NCI-H1436 (cell line): ENCODE measurements around the gene MTAP.
A peak's percentile ranks its signal among the peaks of the same experiment; 100 is the strongest.
"Not testable (repeated sequence)": the region's sequence is repeated elsewhere in the genome, so short reads cannot be mapped to it uniquely, and the experiment has no call there.

Experiments
- DNase-seq: peaks from one replicate; lab custom pipeline; 2025; lab: John Stamatoyannopoulos, UW

Gene MTAP

DNA sequence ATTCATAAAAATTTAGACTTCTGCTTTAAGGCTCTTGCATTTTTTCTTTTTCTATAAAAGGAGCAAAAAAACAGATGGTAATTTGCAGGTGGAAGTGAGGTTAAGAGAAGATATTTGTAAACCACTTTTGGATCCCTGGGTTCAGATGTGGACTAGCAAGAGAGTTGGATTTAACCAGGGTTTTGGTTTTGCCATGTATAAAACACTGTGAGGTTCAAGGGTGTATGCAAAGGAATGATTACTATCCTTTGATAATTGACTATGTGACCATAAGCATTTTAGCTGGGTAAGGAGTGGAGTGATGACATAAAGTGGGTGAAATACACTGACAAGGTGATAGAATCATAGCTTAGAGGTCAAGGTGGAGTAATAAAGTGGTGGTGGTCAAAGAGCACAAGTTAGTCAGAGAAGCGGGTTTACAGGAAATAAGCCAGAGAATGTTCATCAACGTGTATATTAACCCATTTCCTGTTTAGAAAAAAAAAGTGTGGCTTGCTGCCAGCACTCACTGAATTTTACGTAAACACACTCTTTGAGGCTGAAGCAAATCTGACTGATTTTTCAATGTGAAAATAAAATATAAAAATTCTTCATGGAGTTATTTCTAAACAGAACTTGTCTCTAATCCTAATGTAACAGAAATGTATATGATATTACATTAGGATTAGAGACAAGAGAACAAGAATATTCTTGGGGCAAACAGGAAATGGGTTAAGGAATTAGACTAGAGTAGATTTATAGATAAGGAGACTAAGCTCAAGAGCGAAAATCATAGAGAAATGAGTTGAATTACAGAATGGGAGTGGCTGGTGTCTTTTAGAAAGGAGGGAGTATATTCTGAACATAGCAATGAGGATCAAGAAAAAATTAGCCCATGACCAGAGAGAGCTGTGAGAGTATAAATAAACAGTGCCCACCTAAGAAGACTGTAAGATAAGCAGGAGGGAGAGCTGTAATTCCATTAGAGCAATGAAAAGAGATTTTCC is 117.2 kb downstream of the MTAP start:
- DNase-seq = no peak

- no peak for DNase-seq
These were observed 121.3 kb downstream of the MTAP start for GRCh38 chr9:21923694-21924093.

GRCh38 chr9:21927752-21928151 is 125.3 kb downstream of the MTAP start:
- DNase-seq = no peak

DNA sequence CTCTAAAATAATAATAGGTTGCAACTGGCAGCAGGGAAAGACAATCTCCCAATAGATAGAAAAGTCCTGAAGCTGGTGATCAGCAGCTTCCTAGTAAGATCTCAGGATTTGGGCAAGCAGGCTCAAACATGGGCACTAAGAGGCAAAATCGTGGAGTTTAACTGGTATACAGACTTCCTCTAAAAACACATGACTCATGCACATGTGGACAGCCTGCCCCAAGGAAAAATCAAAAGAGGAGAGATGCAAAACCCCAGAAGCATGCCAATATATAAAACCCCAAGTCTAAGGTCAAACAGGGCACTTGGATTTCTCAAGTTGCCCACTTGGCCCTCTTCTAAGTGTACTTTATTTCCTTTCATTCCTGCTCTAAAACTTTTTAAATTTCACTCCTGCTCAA is 129.0 kb downstream of the MTAP start:
- no peak for DNase-seq

DNA sequence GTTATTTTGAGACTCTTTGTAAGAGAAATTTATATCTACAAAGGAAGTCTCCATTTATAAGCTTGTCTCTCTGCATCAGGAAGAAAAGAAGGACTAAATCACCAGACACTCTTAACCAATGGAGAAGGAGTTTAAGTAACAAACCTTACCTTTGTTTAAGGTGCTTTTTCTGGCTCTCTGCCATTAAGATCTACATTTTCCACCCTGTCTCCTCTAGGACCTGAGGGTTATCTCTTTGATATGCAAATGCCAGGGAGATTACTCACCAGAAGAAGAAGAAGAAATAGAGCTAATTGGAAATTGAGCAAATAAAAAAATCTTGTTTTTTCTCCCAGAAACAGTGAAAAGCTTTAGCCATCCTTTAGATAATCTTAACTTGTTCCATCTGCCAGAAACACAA is 130.8 kb downstream of the MTAP start:
- DNase-seq = peak; percentile 11

- no peak for DNase-seq
These were observed 131.4 kb downstream of the MTAP start for GRCh38 chr9:21933865-21934264.

- no peak for DNase-seq
These were observed 133.2 kb downstream of the MTAP start for GRCh38 chr9:21935631-21936030.

GRCh38 chr9:21936161-21936560 is 133.7 kb downstream of the MTAP start:
- no peak for DNase-seq

DNA sequence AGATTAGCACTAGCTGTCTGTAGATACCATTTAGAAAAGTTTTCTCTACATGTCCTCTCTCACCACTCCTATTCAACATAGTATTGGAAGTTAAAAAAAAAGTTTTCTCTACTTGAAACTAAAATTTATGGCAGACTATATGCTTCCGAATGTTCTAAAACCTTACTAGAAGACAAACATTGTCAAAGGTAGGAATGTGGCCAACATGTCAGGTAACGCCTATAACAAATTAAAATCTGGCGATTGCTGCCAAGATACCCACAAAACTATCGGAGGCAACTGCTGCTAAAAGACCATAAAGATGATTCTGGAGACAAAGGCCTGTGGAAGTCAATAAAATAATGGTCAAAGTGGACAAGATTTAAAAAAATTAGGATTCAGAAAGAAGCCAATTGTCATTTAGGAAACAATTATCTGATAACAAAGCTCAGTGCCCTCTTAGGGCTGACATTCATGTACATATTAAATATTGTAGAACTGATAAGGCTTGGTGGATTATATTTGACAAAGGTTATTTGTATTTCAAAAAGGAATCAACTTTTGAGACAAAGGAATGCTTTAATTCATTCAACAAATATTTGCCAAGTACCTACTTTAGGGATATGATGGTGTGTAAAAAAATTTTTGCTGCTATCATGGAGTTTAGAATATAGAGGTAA is 139.0 kb downstream of the MTAP start:
- no peak for DNase-seq

DNA sequence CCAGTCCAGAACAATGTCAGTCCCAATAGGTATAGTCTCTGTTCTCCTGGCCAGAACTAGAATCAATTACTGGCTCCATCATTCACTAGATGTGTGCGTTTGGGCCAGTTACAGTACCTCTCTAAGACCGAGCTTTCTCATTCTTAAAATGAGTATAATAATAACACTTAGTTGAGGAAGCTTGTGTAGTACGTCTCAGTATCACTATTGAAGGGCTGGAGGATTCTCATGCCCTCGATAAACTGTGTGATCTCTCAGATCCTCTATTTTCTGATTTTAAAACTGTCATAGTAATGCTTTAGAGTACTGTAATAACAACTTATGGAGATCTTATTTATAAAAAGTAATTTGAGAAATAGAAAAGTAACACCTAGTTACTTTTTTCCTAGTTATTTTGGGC is 141.0 kb downstream of the MTAP start:
- DNase-seq = no peak

DNA sequence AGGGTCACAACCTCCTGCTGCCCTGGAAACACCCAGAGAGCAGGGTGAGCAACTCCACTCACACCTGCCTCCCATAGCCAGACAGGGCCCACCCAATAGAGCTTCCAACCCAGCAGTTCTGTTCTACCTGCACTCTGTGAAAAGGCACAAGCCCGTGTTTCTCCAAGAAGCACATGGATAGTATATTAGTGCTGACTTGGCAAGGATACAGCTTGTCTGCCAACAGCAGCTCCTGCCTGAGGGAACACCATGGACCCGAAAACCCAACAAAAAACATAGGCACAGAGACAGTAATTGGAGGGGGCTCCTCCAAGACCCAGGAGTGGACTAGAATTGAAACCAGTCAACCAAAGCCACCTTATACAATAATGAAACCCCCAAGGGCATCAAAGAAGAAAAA is 143.2 kb downstream of the MTAP start:
- no peak for DNase-seq

GRCh38 chr9:21958833-21959232 is 156.4 kb downstream of the MTAP start:
- no peak for DNase-seq

- DNase-seq = not testable (repeated sequence)
These were observed 156.8 kb downstream of the MTAP start for GRCh38 chr9:21959268-21959667.

DNA sequence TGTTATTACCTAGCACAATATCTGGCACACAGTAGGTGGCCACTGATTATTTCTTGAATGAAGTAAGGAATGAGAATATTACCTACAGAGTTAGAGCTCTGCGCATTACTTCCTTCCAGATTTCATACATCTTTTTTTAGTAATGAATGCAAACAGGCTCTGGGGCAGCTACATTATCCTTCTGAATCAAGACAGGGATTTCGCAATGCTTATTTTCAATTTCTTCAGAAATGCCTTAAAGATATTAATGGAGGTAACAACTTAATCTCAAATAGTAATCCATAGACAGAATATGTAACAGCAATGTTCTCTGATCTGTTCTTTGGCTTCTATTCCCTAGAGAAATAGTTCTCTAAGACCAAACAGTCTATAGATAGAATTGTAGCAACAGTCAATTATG is 159.1 kb downstream of the MTAP start:
- no peak for DNase-seq

- no peak for DNase-seq
These were observed 162.5 kb downstream of the MTAP start for GRCh38 chr9:21964925-21965385.

DNA sequence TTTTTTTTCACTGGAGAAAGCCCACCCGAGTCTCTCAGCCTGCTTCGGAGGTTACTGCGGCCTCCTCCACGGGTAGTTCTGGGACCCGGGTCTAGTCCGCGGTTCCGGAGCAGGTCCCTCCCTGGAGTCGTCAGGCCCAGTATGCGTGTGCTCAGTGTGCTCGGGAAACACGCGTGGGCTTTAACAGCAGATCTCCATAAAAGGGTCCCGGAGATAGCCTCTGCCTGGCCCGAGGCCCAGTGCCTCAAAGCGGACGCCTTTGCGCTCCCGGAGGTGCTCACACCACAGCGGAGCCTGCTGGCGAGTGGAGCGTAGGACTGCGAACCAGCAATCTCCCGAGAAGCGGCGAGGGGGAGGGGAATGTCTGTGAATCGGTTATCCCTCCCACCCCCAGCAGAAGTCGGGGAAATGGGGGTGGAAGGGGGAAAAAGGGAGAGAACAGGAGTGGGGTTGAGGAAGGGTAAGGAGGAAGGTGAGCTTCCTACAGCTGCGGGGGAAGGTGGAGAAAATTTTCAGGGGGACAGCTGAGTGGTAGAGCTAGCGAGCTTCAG is 163.0 kb downstream of the MTAP start:
- no peak for DNase-seq

GRCh38 chr9:21966140-21966851 is 163.9 kb downstream of the MTAP start:
- no peak for DNase-seq

DNA sequence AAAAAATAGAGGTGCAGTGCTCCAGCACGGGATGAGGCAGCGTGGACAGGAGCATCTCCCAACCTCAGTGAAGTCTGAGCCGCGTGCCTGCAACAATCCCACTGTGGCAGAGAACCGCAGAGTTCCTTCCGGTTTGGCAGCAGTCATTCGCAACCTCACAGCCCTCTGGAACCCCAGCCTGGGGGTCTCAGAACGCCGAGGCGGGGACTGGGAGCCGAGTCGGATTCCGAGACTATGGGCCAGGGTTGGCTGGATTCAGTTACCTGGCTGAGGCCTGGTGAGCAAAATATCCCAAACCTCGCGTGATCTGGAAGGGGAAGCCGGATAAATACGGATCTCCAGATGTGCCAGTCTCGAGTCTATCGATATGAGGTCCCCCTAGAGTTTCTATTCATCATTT is 164.7 kb downstream of the MTAP start:
- no peak for DNase-seq

GRCh38 chr9:21967702-21968101 is 165.3 kb downstream of the MTAP start:
- no peak for DNase-seq

DNA sequence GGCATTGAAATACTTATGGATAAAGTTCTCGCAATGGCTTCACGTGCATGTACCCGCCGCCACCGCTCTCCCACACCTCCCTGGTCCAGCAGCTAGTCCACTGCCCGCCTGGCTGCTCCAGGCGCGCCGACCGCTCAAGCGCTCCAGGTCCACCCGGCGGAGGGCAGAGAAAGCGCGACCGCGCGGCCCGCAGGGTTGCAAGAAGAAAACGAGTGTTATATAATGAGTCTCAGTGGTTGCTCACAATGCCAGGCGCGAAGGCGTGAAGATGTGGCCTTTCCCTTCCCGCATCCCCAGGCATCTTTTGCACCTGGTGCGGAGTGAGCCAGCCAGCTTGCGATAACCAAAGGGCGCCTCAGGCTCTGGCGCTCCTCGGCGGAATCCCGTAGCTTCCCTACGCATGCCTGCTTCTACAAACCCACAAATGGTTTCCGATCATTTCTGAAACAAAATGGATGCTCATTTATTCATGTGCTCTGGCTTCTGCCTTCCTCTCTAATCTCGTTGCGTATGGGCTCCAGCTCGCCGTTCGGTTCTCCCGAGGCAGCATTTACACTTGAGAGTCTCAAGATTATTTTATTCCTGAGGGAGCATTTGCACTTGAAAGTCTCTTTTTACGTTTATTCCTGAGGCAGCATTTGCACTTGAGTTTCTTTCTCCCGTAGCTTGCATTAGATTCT is 166.0 kb downstream of the MTAP start:
- no peak for DNase-seq
